Loucy (cell line): Measurements from ENCODE around the gene WWOX.

Source experiments
- H2AFZ ChIP-seq: fragments of 200-600 bp; sonication (generic); 2 replicates; pipeline ENCODE4 v1.6.0; 2016; ENCODE audit warnings: antibody characterized with exemption, mild to moderate bottlenecking, low read length, moderate library complexity
- H3F3A ChIP-seq: fragments of 200-600 bp; 2 replicates; pipeline ENCODE4 v1.6.0; 2016; ENCODE audit warnings: antibody characterized with exemption, low read depth, mild to moderate bottlenecking
- H3K27me3 ChIP-seq: fragments of 200-600 bp; sonication (generic); 2 replicates; pipeline ENCODE4 v1.6.1; 2014; ENCODE audit warnings: low read length, mild to moderate bottlenecking; ENCODE audit not compliant: insufficient read depth, poor library complexity, severe bottlenecking
- H3K36me3 ChIP-seq: fragments of 200-600 bp; sonication (generic); 2 replicates; pipeline ENCODE4 v1.6.1; 2016; ENCODE audit warnings: low read length; ENCODE audit not compliant: insufficient read depth
- H3K4me1 ChIP-seq: fragments of 200-600 bp; sonication (generic); 2 replicates; pipeline ENCODE4 v1.5.1; 2014; ENCODE audit warnings: low read length, mild to moderate bottlenecking; ENCODE audit not compliant: insufficient read depth, poor library complexity, severe bottlenecking
- H3K4me2 ChIP-seq: fragments of 200-600 bp; sonication (generic); 2 replicates; pipeline ENCODE4 v1.6.0; 2014; ENCODE audit warnings: antibody characterized with exemption, low read length, low read depth, mild to moderate bottlenecking; ENCODE audit not compliant: poor library complexity, severe bottlenecking
- H3K4me3 ChIP-seq: fragments of 200-600 bp; sonication (generic); 2 replicates; pipeline ENCODE4 v1.5.1; 2014; ENCODE audit warnings: low read length, mild to moderate bottlenecking, mixed read lengths; ENCODE audit not compliant: poor library complexity, severe bottlenecking
- H3K79me2 ChIP-seq: fragments of 200-600 bp; sonication (generic); 2 replicates; pipeline ENCODE4 v1.6.1; 2014; ENCODE audit warnings: low read length; ENCODE audit not compliant: insufficient read depth
- H3K9ac ChIP-seq: fragments of 200-600 bp; sonication (generic); 2 replicates; pipeline ENCODE4 v1.6.0; 2014; ENCODE audit warnings: mild to moderate bottlenecking, low read depth, low read length, moderate library complexity; ENCODE audit not compliant: poor library complexity, severe bottlenecking
- H3K9me2 ChIP-seq: fragments of 200-600 bp; sonication (generic); replicated peaks from 2 replicates; pipeline ENCODE4 v1.6.1; 2016; ENCODE audit warnings: low read depth, low read length, mixed read lengths
- H3K9me3 ChIP-seq: fragments of 200-600 bp; sonication (generic); 2 replicates; pipeline ENCODE4 v1.6.1; 2014; ENCODE audit warnings: mild to moderate bottlenecking, antibody characterized with exemption, low read length, low read depth; ENCODE audit not compliant: insufficient read depth
- H4K20me1 ChIP-seq: fragments of 200-600 bp; sonication (generic); 2 replicates; pipeline ENCODE4 v1.6.0; 2014; ENCODE audit warnings: antibody characterized with exemption, low read length, mild to moderate bottlenecking; ENCODE audit not compliant: insufficient read depth, poor library complexity, severe bottlenecking
- CTCF ChIP-seq: fragments of 200-600 bp; sonication (generic); conservative IDR thresholded peaks from 2 replicates; pipeline ENCODE4 v1.5.1; 2014; ENCODE audit warnings: mild to moderate bottlenecking, antibody characterized with exemption, low read length
- EZH2phosphoT487 ChIP-seq: fragments of 200-600 bp; IDR thresholded peaks from 2 replicates; pipeline ENCODE4 v1.6.1; 2018; ENCODE audit warnings: antibody characterized with exemption, mild to moderate bottlenecking, moderate library complexity, borderline replicate concordance

Gene WWOX

GRCh38 chr16:78596348-78596995 is 497.0 kb downstream of the WWOX start:
- no peak overlapping the region for H3K9ac ChIP-seq
- no peaks in the 10 kb centered on the region for H3K36me3 ChIP-seq
- no peaks in the 10 kb centered on the region for H3K9me3 ChIP-seq
- H3F3A ChIP-seq: no peaks in the 10 kb centered on the region
- no peak overlapping the region for H3K4me2 ChIP-seq
- peaks cover 1% of the 10 kb centered on the region for H3K4me1 ChIP-seq
- H3K9me2 ChIP-seq: no peaks in the 10 kb centered on the region
- H3K4me3 ChIP-seq: no peak overlapping the region
- H3K79me2 ChIP-seq: no peaks in the 10 kb centered on the region
- TF ChIP-seq CTCF (no peak), EZH2phosphoT487 (no peak)
- H3K27me3 ChIP-seq: no peaks in the 10 kb centered on the region
- H4K20me1 ChIP-seq: no peaks in the 10 kb centered on the region
- no peak overlapping the region for H2AFZ ChIP-seq

- Histone ChIP-seq H3K9me2 (no peaks in the 10 kb centered on the region), H3K36me3 (no peaks in the 10 kb centered on the region), H3K9me3 (no peaks in the 10 kb centered on the region), H3K27me3 (no peaks in the 10 kb centered on the region), H3F3A (no peaks in the 10 kb centered on the region), H3K4me1 (no peaks in the 10 kb centered on the region), H3K4me2 (no peak overlapping the region), H4K20me1 (no peaks in the 10 kb centered on the region), H3K79me2 (no peaks in the 10 kb centered on the region), H3K4me3 (no peak overlapping the region), H2AFZ (no peak overlapping the region), H3K9ac (no peak overlapping the region)
- TF ChIP-seq EZH2phosphoT487: no peak
- TF ChIP-seq CTCF: no peak
Measured at GRCh38 chr16:78596996-78597422, 497.6 kb downstream of the WWOX start.

GRCh38 chr16:78597809-78598570 is 498.5 kb downstream of the WWOX start:
- Histone ChIP-seq H3K9ac (no peak overlapping the region), H3K4me2 (no peak overlapping the region), H3K4me1 (no peaks in the 10 kb centered on the region), H3K27me3 (no peaks in the 10 kb centered on the region), H3K36me3 (no peaks in the 10 kb centered on the region), H3F3A (no peaks in the 10 kb centered on the region), H3K9me2 (no peaks in the 10 kb centered on the region), H3K9me3 (no peaks in the 10 kb centered on the region), H2AFZ (no peak overlapping the region), H3K4me3 (no peak overlapping the region), H4K20me1 (no peaks in the 10 kb centered on the region), H3K79me2 (no peaks in the 10 kb centered on the region)
- TF ChIP-seq CTCF (no peak), EZH2phosphoT487 (no peak)
